AG04449 (cell line): ENCODE results near the gene SF3B5.
A peak's percentile ranks its signal among the peaks of the same experiment; 100 is the strongest.

Source experiments
- CTCF ChIA-PET: fragments of 350-600 bp; formaldehyde crosslinking; extraction: SDS; loops from one replicate; lab custom pipeline; 2021; ENCODE audit warnings: antibody characterized with exemption; lab: Yijun Ruan, JAX
- POLR2A ChIA-PET: fragments of 400-600, 350-600 bp; formaldehyde crosslinking; extraction: SDS; loops from one replicate; lab custom pipeline; 2020; ENCODE audit warnings: antibody characterized with exemption, inconsistent platforms; lab: Yijun Ruan, JAX
- DNase-seq: peaks from one replicate; pipeline ENCODE4 v3.0.0-alpha.2; 2010; ENCODE audit warnings: low read depth, low spot score
- H3K4me3 ChIP-seq: 2 replicates; pipeline ENCODE4 v1.5.1; 2011; ENCODE audit warnings: low read depth, mild to moderate bottlenecking, control low read depth, low read length
- TF ChIP-seq, protein P1 (sequence below): IDR thresholded peaks from one replicate; pipeline ENCODE4 v1.5.1; 2011; ENCODE audit warnings: mild to moderate bottlenecking, moderate library complexity, low read length, control low read depth, inconsistent platforms; ENCODE audit not compliant: insufficient read depth; ENCODE audit errors: missing control alignments

Gene SF3B5

DNA sequence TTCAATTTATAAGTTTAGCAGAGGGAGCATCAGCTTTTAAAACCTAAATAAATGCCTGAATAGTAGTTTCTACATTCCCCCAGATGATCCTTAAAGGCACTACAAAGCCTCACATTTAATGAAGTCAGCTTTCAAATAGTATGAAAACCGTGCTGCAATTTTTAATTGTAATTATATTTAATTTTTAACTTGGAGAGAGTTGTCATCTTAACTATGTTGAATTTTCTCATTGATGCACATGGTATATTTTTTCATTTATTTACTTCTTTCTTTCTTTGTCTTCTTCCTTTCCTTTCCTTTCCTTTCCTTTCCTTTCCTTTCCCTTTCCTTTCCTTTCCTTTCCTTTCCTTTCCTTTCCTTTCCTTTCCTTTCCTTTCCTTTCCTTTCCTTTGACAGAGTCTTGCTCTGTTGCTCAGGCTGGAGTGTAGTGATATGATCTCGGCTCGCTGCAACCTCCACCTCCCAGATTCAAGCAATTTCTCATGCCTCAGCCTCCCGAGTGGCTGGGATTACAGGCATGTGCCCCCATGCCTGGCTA is 7.7 kb upstream of the SF3B5 start:
- ChIA-PET POLR2A (no interaction called here), CTCF (interaction anchor here (0.7 to 2.3 kb wide), 7 partner anchors 11 to 527 kb away, joined by 3 to 17 read pairs (median 4); no protein-coding TSS in a partner anchor)
- H3K4me3 ChIP-seq, result no peak overlapping the region
- no peak for DNase-seq
- TF ChIP-seq, protein P1, sequence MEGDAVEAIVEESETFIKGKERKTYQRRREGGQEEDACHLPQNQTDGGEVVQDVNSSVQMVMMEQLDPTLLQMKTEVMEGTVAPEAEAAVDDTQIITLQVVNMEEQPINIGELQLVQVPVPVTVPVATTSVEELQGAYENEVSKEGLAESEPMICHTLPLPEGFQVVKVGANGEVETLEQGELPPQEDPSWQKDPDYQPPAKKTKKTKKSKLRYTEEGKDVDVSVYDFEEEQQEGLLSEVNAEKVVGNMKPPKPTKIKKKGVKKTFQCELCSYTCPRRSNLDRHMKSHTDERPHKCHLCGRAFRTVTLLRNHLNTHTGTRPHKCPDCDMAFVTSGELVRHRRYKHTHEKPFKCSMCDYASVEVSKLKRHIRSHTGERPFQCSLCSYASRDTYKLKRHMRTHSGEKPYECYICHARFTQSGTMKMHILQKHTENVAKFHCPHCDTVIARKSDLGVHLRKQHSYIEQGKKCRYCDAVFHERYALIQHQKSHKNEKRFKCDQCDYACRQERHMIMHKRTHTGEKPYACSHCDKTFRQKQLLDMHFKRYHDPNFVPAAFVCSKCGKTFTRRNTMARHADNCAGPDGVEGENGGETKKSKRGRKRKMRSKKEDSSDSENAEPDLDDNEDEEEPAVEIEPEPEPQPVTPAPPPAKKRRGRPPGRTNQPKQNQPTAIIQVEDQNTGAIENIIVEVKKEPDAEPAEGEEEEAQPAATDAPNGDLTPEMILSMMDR, result no peak

DNA sequence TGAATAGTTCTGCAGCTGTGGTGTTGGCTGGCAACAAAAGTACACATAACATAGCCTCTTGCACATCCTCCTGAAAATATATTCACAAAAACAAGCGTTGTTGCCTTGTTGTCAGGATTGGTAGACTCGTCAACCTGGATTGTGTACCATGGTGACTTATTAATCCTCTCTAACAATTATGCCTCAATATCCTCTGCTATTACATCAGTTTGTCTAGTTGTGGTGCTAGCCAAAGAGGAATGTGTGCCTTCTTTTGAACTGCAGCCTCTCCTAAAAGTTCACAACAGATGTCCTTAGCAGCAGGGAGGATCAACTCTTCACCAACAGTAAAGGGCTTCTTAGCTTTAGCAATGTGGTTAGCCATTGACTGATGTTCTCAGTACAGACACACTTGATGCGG is 3.6 kb upstream of the SF3B5 start:
- H3K4me3 ChIP-seq, result no peak overlapping the region
- ChIA-PET POLR2A (no interaction called here), CTCF (interaction anchor here (2.9 kb wide), 1 partner anchor 383 kb away, joined by 12 read pairs; no protein-coding TSS in a partner anchor)
- TF ChIP-seq, protein P1, result no peak
- DNase-seq, result no peak

DNA sequence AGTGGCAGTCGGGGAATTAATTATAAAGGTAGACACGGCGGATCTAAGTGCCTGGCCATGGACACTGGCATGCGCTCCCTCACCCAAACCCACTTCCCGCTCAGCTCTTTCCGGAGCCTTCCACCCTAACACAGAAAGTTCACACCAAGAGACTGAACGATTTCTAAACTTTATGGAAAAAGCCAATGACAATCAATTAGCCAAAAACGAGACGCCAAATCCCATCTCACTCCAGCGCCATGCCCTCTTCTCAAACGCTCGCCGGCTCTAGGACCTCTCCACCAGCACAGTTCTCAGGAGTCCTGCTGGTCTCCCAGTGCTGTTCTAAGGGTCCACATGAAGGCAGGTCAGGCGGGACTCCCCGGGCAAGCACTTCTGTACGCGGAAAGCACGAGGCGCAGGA is 641 bp downstream of the SF3B5 start:
- TF ChIP-seq, protein P1, result no peak
- ChIA-PET CTCF (interaction anchor here (1.6 to 3.0 kb wide), 3 partner anchors 10 to 519 kb away, joined by 4 to 9 read pairs (median 5); no protein-coding TSS in a partner anchor), POLR2A (interaction anchor here (1.0 kb wide), 1 partner anchor 9 kb away, joined by 7 read pairs; no protein-coding TSS in a partner anchor)

DNA sequence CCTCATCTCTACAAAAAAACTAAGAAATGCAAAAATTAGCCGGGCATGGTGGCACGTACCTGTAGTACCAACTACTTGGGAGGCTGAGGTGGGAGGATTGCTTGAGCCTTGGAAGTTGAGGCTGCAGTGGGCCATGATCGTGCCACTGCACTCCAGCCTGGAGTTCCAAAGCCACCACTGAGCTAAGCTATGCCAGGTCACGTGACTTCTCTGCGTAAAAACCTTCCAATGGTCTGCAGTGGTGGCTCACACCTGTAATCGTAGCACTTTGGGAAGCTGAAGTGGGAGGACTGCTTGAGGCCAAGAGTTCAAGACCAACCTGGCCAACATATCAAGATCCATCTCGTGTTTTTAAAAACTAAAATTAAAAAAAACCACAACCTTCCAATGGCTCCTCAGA is 1.7 kb downstream of the SF3B5 start:
- DNase-seq, result no peak
- TF ChIP-seq, protein P1, result no peak
- H3K4me3 ChIP-seq, result no peak overlapping the region
- CTCF ChIA-PET, result interaction anchor here (1.6 to 1.7 kb wide), 2 partner anchors 11 to 126 kb away, joined by 4 to 5 read pairs; no protein-coding TSS in a partner anchor
- POLR2A ChIA-PET, result no interaction called here

More for the DNA sequence above, 641 bp downstream of the SF3B5 start:
- no peak for DNase-seq
- peak overlapping the region; percentile 100 for H3K4me3 ChIP-seq

DNA sequence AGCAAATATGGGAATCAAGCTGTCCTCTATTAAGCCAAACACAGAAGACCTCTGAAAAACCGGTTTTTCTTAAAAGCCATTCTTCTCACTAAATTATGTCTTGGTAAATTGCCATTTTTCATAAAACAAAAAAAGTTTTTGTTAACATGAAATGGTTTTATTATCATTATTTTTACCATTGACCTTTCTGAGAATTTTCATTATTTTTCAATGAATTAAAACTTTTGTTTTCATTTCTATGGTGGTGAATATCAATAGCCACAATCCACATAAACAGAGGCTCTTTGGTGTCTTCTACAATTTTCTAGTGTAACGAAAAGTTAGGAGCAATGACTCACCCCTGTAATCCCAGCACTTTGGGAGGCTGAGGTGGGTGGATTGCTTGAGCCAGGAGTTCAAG is 2.1 kb downstream of the SF3B5 start:
- TF ChIP-seq, protein P1, result no peak
- ChIA-PET POLR2A (no interaction called here), CTCF (interaction anchor here (1.6 kb wide), 1 partner anchor 126 kb away, joined by 4 read pairs; no protein-coding TSS in a partner anchor)
- no peak for DNase-seq
- H3K4me3 ChIP-seq, result no peak overlapping the region

DNA sequence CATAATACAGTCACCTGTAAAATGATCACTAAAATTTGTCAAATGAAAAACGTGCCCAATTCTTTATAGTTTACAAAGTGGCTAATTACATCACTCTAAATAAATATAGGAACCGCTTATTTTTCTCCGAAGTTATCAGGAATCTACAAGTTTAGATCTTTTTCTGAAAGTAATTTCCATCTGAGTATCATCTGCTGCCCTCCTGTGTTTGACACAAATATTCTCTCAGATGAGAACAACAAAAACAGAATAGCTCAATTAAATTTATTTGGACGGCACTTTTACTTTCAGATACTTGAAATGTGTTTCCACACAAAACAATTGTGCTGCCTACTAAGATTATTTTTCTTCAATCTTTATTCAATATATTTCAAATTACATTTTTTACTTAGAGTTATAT is 5.0 kb downstream of the SF3B5 start:
- DNase-seq, result no peak
- ChIA-PET CTCF (interaction anchor here (2.8 kb wide), 1 partner anchor 515 kb away, joined by 10 read pairs; no protein-coding TSS in a partner anchor), POLR2A (no interaction called here)
- H3K4me3 ChIP-seq, result no peak overlapping the region
- TF ChIP-seq, protein P1, result no peak
